NT2/D1 (cell line): Measurements from ENCODE around the gene EPHA3.

ENCODE experiments used
- SUZ12 ChIP-seq: IDR thresholded peaks from 2 replicates; pipeline ENCODE4 v1.6.1; 2011; ENCODE audit not compliant: insufficient read length, insufficient read depth; ENCODE audit errors: extremely low read depth
- YY1 ChIP-seq: IDR thresholded peaks from 2 replicates; pipeline ENCODE4 v1.6.1; 2011; ENCODE audit not compliant: insufficient read length, insufficient read depth
- ZNF274 ChIP-seq: IDR thresholded peaks from 2 replicates; pipeline ENCODE4 v1.6.1; 2011; ENCODE audit warnings: mild to moderate bottlenecking, low read depth, low read length

- TF ChIP-seq ZNF274 (no peak), SUZ12 (no peak), YY1 (no peak)
These were observed 233.0 kb downstream of the EPHA3 start for GRCh38 chr3:89340408-89340807.
